Measurements from ENCODE around the gene TLCD5. TPM values are rescaled to one million over a fixed set of nuclear protein-coding genes. Genes with fewer than 3 reads are reported as not detected.
A peak's percentile ranks its signal among the peaks of the same experiment; 100 is the strongest.

The TLCD5 gene
- total and polyA plus RNA-seq, 2 donors (not counting 1 experiment from before 2014, with no cell fraction given), result 13.2 to 17.0 TPM

DNA sequence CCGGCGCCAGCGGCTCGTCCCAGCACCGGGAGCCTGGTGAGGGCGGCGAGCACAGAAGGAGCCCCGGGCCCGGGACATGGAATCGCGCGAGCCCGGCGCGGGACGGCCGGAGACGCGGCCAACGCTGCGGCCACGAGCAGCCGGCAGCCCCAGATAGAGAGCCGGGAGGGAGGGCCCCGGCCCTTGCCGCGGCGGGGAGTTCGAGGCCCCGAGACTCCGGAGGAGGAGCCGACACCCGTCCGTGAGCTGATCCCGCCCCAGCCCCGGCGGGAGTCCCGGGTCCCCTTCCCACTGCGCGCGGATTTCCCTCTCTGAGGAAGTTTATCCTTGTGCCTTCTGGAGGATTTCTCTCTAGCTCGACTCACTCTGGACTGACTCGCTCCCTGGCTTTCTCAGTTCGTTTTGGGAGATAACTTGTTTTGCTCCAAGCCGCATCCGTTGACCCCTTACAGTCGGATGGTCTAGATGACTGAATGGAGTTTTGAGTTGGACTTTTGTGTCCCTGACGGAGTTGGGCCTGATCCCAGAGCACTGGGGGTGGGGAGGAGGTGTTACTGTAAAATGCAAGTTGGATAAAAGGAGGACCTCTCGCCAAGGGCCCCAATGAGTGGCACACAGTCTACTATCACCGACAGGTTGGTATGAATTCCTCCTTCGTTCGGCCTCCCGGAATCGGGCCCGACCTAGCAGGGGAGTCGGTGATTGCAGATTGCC is 11.7 kb downstream of the TLCD5 start:
- Histone ChIP-seq H3K4me2 (ENCODE audit: extremely low read depth, insufficient read depth, low read length) (peak overlapping the region; percentile 99), H4K20me1 (ENCODE audit: control insufficient read depth, extremely low read depth, insufficient read depth, low read length) (peaks cover 6% of the 10 kb centered on the region), H2AFZ (ENCODE audit: low read length) (no peak overlapping the region), H3K27me3 (ENCODE audit: control insufficient read depth, insufficient read depth, low read length) (no peaks in the 10 kb centered on the region), H3K4me1 (ENCODE audit: control insufficient read depth, extremely low read depth, insufficient read depth, low read length) (peaks cover 15% of the 10 kb centered on the region), H3K9me3 (ENCODE audit: control insufficient read depth, insufficient read depth, low read depth, low read length) (no peaks in the 10 kb centered on the region), H3K4me3 (replicated peaks in 1 of 4; ENCODE audit: control extremely low read depth in 1 of 4, insufficient read depth in 1 of 4, low read depth in 3 of 4, low read length in 4 of 4) (peak overlapping the region; percentile 79 to 99 (median 96)), H3K27ac (ENCODE audit: insufficient read depth, low read length) (peak overlapping the region; percentile 95), H3K9ac (ENCODE audit: insufficient read depth, low read length) (peak overlapping the region; percentile 96), H3K79me2 (ENCODE audit: control insufficient read depth, insufficient read depth, low read length) (peaks cover 53% of the 10 kb centered on the region), H3K36me3 (ENCODE audit: control insufficient read depth, insufficient read depth, low read length) (no peaks in the 10 kb centered on the region)
- DNase-seq (ENCODE audit: low read depth in 2 of 2), result peak; percentile 30 to 34
- TF ChIP-seq, protein P1, sequence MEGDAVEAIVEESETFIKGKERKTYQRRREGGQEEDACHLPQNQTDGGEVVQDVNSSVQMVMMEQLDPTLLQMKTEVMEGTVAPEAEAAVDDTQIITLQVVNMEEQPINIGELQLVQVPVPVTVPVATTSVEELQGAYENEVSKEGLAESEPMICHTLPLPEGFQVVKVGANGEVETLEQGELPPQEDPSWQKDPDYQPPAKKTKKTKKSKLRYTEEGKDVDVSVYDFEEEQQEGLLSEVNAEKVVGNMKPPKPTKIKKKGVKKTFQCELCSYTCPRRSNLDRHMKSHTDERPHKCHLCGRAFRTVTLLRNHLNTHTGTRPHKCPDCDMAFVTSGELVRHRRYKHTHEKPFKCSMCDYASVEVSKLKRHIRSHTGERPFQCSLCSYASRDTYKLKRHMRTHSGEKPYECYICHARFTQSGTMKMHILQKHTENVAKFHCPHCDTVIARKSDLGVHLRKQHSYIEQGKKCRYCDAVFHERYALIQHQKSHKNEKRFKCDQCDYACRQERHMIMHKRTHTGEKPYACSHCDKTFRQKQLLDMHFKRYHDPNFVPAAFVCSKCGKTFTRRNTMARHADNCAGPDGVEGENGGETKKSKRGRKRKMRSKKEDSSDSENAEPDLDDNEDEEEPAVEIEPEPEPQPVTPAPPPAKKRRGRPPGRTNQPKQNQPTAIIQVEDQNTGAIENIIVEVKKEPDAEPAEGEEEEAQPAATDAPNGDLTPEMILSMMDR (conservative IDR thresholded peaks at IDR 0.05 in 1 of 2, IDR thresholded peaks at IDR 0.05 in 1 of 2; ENCODE audit: low read depth in 1 of 2, low read length in 2 of 2), result no peak
- no peak for TF ChIP-seq EZH2 (IDR thresholded peaks at IDR 0.05; ENCODE audit: low read length, missing control alignments)

DNA sequence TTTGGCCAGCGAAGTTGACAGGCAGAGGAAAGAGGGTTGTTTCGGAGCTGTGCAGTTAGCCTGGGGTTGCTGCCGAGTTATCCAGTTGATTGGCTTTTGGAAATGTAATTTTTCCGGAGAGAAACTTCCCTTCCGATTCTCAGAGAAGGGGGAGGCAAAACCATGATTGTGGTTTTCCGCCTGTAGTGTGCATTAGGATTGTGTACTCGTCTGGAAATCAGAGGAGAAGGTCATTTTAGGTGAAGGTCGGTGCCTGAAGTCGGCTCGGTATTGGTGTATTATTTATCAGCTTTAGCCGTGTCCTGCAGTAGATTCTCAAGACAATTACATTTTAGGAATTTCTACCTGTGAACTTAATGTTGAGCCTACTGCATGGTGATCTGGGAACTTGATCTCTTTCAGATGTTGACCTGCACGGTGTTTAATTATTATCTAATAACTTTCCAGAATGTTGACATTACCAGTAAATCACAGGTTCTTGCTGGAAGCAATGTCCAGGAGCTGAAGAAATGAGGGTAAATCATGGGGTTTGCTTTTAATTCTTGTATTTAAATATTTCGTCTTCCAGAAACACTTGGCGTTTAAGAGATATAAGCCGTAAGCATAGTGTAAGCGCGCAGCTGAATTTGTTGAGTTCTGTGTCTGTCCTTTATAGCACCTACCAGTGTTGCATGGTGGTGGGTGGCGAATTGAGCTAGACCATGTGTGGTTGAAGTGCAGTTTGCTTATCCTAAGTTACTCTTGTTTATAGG is 12.4 kb downstream of the TLCD5 start:
- DNase-seq (ENCODE audit: low read depth in 2 of 2), result peak; percentile 36 to 50
- Histone ChIP-seq H3K36me3 (ENCODE audit: control insufficient read depth, insufficient read depth, low read length) (no peaks in the 10 kb centered on the region), H3K4me2 (ENCODE audit: extremely low read depth, insufficient read depth, low read length) (peak overlapping the region; percentile 99), H3K79me2 (ENCODE audit: control insufficient read depth, insufficient read depth, low read length) (peaks cover 60% of the 10 kb centered on the region), H3K27ac (ENCODE audit: insufficient read depth, low read length) (peak overlapping the region; percentile 95), H3K9me3 (ENCODE audit: control insufficient read depth, insufficient read depth, low read depth, low read length) (no peaks in the 10 kb centered on the region), H3K9ac (ENCODE audit: insufficient read depth, low read length) (peak overlapping the region; percentile 96), H2AFZ (ENCODE audit: low read length) (no peak overlapping the region), H4K20me1 (ENCODE audit: control insufficient read depth, extremely low read depth, insufficient read depth, low read length) (peaks cover 6% of the 10 kb centered on the region), H3K27me3 (ENCODE audit: control insufficient read depth, insufficient read depth, low read length) (no peaks in the 10 kb centered on the region), H3K4me1 (ENCODE audit: control insufficient read depth, extremely low read depth, insufficient read depth, low read length) (peaks cover 9% of the 10 kb centered on the region), H3K4me3 (replicated peaks in 1 of 4; ENCODE audit: control extremely low read depth in 1 of 4, insufficient read depth in 1 of 4, low read depth in 3 of 4, low read length in 4 of 4) (peak overlapping the region; percentile 79 to 99 (median 96))
- no peak for TF ChIP-seq EZH2 (IDR thresholded peaks at IDR 0.05; ENCODE audit: low read length, missing control alignments)
- TF ChIP-seq, protein P1 (conservative IDR thresholded peaks at IDR 0.05 in 1 of 2, IDR thresholded peaks at IDR 0.05 in 1 of 2; ENCODE audit: low read depth in 1 of 2, low read length in 2 of 2), result no peak
